GM12873 (cell line): Measurements from ENCODE around the gene CHKA.

Experiments
- TF ChIP-seq, protein P1 (sequence below): IDR thresholded peaks from 2 replicates; pipeline ENCODE4 v1.5.1; 2012; ENCODE audit warnings: low read depth, mild to moderate bottlenecking, moderate library complexity, low read length, control low read depth; ENCODE audit not compliant: insufficient read depth; ENCODE audit errors: missing control alignments

Gene CHKA

DNA sequence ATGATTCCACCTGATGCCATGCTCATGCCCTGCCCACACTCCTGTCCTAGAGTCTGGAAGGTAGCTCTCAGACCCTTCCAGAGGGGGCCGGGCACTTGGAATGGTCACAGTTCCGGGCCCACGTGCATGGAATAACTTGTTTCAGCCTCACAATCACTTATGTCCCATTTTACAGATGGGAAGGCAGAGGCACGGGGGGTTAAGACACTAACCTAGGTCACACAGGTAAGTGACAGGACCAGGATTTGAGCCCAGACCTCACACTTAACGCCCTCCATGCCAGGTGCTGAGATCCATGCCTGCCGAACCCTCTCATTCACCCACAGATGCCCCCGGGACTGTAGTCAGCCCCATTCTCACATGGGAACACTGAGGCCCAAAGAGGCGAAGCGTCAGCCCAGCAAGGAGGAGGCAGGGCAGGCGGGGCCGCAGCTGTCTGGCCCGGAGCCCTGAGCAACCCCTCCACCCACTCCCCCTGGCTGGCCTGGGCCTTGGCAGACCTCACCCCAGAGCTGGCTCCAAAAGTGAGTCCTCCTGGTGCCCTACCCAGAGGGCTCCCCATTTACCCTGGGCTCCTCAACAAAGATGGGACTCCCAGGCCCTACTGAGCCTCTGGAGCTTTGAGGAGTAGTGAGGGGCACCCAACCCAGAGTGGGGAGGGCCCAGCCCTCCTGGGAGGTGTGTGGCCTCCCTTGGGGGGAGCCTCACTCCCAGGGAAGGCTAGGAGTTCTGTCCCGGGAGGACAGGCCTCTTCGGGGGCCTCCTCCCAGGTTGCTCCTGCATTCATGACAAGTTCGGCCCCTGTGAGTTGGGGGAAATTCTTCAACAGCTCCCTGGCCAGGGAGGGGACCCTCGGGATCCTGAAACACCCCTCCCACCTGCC lies 113.4 kb downstream of the CHKA start:
- TF ChIP-seq, protein P1, sequence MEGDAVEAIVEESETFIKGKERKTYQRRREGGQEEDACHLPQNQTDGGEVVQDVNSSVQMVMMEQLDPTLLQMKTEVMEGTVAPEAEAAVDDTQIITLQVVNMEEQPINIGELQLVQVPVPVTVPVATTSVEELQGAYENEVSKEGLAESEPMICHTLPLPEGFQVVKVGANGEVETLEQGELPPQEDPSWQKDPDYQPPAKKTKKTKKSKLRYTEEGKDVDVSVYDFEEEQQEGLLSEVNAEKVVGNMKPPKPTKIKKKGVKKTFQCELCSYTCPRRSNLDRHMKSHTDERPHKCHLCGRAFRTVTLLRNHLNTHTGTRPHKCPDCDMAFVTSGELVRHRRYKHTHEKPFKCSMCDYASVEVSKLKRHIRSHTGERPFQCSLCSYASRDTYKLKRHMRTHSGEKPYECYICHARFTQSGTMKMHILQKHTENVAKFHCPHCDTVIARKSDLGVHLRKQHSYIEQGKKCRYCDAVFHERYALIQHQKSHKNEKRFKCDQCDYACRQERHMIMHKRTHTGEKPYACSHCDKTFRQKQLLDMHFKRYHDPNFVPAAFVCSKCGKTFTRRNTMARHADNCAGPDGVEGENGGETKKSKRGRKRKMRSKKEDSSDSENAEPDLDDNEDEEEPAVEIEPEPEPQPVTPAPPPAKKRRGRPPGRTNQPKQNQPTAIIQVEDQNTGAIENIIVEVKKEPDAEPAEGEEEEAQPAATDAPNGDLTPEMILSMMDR = no peak

DNA sequence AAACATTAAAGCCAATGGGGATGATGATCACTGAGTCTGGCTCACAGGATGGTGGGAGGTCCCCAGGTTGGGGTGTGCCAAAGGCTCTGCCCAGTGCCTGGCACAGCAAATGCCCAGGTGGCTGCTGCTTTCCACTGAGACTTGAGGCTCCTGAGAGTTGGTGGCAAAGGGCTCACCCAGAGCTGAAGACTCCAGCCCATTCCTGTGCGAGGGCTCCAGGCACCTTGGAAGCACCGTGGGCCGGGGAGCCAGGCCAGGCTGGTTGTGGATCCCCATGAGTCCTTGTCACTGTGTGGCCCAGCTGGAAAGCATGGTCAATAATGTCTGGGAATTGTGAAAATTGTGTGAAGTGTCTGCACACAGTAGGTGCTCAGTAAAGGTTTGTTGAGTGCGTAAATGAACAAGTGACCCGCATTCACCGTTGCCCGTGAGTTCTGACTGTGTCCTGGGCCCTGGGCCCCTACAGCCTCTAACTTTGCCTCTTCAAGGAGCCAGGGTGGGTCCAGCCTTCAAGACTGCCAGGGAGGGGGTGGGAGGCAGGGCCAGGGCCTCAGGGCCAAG lies 114.5 kb downstream of the CHKA start:
- TF ChIP-seq, protein P1 = no peak

DNA sequence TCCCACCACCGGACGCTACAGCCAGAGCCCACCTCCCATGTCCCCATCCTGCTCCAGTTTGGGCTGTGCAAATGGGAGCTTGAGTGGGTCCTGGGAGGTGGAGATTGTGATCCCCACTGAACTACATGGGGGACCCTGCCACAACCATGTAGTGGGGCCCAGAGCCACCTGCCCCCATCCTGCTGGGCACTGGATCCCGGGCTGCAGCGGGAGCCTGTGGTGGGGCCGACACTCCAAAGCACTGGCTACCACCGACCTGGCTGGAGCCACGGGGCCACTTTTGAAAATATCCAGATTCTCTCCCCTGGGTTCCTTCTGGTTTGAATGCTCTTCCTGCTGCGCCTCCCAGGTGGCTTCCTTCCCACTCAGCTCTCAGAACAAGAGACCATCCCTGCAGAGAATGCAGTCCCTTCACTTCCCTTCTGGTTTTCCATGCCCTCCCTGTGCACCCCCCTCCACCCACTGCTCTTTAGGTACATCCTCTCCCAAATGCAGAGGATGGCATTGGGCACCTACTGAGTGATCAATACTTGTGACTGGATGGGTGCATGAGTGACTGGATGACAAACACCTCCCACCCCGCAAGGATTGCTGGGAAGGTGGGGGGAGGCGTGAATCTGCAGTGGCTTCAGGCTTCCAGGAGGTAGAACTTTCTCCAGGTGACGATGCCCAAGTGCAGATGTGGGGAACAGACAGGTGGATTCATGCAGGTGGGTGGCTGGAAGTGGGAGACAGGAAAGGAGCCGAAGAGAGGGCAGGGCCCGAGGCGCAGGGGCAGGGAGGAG lies 116.4 kb downstream of the CHKA start:
- TF ChIP-seq, protein P1 = no peak

DNA sequence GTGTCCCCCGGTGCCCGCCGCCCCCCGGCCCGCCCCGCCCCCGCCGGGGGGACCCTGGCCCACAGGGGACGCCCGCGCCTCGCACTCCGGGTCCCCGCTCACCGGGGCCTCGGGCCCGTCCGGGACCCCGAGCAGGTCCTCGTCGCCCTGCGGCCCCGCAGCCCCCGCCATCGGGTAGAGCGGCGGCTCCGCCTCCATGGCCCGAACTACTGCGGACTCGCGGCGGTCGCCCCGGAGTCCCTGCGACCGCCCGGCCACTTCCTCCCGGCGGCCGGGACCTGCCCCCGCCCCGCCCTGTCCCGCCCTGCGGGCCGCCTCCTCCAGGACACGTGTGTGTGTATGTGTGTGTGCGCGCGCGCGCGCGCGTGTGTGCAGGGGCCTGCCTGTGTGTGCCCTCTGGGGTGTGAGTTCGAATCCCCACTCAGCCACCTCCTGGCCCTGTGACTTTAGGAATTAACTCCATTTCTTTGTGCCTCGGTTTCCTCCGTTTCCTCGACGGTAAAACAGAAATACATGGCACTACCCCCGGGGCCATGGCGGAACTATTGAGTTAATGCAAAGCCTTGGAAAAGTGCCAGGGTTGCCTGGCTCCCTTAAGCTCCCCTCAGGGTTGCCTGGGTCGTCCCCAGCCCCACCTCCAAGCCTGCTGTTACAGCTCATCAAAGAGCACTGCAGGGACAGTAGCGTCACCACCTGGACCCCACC lies 117.2 kb downstream of the CHKA start, which contains the start of gene UNC93B1:
Gene UNC93B1, minus strand, starts transcription at position 252 of the 705 bp plus-strand sequence. Its CDS starts 54 bp downstream, at position 198.
- TF ChIP-seq, protein P1 = no peak

DNA sequence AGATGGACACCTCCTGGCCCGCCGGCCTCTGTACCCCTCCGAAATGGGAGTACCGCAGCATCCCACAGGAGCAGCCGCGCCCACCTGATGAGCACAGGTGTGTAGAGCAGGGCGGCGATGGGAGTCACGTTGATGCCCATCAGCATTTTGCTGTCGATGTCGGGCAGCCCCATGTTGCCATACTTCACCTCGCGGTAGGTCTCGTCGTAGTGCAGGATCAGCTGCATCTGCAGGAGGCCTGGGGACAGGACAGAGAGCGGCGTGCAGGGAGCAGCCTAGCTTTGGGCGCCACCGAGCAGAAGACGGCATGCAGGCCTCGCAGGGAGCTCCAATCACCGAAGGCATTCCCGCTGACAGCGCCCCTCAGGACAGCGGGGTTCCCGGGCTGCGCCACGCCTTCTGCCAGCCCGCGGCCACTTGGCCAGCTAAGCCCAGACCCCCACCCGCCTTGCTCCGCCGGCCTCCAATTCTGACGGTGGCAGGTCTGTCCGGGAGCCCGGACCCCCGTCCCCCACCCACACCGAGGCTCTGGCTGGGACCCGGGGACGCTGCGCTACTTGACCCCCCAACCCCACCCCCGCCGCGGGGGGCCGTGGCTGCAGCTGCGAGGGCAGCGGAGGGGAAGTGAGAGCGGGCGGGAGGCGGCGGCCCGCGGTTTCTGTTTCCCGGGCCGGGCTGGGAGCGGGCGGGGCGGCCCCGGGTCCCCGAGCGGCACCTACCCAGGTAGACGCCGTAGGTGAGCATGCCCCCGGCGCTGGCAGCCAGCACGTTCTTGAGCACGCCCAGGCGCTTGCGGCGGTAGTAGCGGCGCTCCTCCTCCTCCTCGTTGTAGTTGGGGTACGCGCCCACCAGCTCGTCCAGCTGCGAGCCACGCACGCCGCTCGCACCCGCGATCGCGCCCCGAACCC lies 118.0 kb downstream of the CHKA start:
- TF ChIP-seq, protein P1 = no peak
